Activated T-cell treated with anti-CD3 and anti-CD28 coated beads for 4 hours (primary cell): ENCODE measurements around the gene CACNA1F.
"Not testable (repeated sequence)": the region's sequence is repeated elsewhere in the genome, so short reads cannot be mapped to it uniquely, and the experiment has no call there.

Experiments
- DNase-seq: peaks from one replicate; pipeline ENCODE4 v3.0.0-alpha.2; 2020

The CACNA1F gene

DNA sequence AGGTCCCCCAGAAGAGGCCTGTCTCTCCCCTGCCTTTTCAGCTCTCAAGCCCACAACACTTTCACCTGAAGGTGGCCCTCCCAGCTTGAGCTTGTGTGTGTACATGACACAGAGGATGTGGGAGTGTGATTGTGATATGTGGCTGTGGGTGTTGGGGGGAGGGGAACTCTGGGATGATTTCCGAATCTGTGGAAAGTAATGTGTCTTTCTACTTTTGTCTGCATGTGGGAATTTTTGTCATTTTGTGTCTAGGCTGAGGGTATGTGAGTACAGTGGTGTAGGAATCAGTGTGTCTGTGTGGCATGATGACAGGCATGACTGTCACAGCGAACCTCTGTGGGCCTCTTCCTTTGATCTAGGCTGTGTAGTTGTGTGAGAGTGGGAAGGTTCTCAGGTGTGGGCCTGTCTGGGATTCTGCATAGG, 39.6 kb downstream of the CACNA1F start:
- no peak for DNase-seq

DNA sequence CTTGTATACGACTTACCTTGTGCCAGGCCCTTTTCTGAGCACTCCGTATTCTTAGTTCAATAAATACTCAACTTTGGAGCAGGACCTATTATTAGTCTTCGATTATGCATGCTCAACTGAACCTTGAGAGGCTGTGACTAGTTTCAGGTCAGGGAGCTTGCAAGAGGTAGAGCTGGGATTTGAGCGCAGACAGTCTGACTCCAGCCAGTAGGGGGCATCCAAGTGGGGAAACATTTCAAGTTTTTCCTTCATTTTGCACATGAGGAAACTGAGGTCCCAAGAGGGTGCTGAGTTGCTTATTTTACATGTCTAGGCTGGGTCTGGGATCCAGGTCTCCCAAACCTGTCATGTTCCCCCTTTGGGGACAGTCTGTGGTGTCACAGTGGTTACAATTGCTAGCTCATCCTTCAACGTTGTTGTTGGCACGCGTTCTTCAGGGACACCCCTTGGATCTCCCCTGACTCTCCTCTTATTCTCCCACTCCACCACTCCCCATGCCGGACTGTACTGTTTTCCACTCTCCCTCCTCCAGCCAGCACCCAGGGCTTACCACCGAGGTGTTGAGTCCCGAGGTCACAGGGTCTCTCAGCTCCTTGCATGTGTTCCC, 40.3 kb downstream of the CACNA1F start:
- DNase-seq: no peak

DNA sequence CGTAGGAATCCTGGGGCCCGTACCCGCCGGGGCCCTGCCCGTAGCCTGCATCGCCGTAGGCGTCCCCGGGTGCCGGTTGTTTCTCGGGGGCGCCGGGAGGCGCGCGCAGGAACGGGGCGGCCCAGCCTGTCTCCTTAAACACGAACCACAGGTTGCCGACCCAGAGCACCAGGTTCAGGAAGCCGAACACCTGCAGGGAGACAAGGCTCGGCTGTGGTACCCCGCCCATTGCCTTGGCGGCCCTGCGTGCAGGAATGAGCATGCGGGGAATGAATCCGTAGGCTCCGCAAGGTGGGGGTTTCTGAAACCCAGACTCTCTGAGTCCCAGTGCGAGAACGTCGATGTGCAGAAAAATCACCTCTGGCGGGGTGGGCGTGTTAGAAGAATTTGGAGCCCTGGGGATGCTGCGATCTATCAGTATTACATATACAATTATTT, 41.5 kb downstream of the CACNA1F start:
- DNase-seq: no peak

DNA sequence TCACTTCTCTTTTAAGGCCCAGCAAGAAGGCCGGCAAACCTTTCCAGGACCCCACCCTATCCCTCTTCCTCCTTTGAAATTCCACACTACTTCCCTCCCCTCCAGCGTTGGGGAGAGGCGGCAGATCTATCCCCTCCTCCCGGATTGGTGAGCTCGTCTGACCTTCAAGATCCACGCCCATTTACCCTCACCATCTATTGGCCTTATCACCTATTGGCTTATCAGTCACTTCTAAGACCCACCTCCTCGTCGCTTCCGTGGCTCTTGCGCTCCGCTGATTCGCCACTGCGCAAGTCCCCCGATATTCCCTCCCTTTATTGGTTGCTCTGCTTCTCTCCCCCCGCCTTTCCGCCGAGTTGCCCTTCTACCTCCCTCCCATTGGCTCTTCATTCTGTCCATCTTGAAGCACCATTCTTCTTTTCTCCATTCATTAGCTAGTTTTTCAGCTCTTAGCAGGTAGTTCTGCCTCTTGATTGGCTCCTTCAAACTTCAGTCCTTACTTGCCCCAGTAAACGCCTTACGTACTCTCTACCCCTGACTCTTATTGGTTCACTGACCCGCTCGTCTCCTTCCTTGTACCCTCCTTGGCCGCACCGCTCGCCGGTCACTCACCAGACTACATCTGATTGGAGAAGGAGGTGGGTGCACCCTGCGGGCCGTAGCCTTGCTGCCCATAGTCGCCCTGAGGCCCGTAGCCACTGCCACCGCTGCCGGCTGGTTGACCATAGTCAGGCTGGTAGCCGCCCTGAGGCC, 42.1 kb downstream of the CACNA1F start:
- peak; percentile 62 for DNase-seq

DNA sequence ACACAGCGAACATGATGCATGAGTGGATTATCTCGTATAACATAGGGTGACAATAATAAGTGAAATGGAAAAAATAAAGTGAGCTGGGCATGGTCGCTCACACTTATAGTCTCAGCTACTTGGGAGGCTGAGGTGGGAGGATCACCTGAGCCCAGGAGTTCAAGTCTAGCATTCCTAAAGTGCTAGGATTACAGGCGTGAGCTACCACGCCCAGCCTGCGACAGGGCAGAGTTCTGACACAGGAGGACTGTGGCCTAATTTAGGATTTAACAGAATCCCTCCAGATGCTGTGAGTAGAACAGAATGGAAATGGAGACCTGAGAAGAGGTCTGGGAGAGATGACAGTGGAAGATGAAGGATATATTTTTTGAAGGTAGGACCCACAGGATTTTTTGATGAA, 43.5 kb downstream of the CACNA1F start:
- no peak for DNase-seq

DNA sequence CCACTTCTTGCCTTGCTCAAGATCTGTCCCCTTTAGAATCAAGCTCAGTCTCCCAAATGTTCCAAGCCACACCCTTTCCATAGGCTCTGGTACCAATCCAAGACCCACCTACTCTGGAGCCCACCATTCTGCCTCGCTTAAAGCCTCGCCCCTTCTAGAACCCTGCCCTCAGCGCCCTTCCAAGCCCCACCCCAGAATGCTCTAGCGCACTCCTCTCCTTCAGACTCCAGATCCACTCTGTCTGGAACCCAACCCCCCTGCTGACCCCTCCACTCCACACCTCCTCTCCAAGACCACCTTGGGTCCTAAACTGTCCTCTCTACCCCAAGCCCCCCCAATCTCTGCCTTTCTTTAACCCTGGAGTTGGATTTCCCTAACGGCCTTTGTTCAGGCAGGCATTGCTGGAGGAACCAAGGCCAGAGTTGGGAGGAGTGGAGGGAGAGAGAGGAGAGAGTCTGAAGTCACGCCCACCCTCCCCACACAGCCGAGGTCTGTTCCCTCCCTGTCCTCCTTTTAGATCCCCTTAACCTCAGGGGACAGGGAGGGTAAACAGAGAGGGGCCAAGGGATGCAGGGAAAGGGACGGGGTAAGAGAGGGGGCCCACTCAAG, 44.6 kb downstream of the CACNA1F start:
- DNase-seq: no peak

DNA sequence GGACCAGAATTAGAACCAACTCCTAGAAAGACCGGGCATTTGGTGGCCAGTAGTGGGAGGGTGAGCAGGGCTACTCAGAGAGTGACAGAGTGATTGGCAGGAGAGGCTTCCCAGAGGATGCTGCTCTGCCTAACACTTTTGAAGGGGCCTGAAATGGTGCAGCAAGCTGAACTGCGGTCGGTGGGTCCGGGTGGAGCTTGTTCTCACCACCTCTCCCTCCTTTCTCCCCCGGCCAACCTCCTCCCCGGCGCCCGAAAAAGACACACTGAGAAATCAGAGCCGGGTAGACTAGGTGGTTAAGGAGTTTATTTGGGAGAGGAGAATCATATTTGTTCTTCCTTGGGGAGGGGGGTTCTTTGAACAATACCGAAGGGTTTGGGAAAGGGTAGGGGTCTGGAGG, 45.6 kb downstream of the CACNA1F start:
- no peak for DNase-seq

DNA sequence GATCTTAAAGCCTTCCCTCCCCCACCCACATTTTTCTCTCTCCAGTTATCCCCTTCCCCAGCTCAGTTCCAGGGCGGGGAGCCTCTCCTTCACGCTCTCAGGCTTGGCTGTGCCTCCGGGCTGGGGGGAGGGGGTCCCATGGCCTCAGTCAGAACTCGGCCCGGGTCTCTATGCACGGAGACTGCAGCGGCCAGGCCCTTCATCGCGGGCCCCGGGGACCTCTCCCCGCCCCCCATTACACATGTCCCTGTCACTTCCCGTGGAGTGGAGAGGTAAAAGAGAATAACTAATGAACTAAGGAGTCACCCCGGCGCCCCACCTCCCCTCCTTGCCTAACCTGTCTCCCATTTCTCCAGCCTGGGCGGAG, 46.1 kb downstream of the CACNA1F start:
- no peak for DNase-seq

DNA sequence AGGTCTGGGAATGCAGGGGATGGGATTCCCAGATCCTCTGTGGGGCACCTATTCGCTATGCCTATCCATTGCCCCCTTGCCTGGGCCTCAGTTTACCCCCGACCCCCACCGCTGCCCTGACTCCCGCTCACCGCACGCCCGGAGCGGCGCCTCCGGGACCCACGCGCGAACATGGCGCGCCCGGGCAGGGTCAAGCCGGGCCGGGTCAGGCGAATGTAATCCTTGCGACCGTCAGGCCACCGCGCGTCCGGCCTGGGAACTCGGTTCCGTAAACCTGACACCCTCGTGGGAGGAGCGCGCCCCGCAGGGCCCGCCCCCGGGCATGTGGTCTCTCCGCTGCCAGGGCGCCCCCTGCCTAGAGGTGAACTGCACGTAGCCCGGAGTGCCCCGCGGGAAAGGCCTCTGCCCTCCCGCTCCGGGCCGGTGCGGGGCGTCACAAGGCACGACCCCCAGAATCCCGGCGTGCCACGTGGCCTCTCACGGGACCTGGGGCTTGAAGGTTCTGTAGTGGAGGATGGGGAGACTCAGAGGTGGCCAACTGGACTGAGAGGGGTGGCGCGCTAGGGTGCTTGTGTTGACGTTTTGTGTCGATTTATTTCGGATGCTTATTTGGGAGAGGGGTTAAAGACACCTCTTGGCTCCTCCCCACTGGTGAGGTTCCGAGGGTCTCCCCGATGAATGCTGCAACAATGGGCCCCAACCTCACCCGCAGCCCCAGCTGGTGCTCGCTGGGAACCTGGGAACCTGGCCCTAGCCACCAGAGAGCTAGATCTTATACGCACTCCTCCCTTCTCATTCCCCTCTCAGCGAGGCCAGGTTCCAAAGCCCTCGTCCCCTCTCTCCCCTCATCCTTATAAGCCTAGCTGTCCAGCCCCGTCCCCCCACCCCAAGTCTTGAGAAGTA, 46.8 kb downstream of the CACNA1F start, which contains the start of gene PRICKLE3:
PRICKLE3 (minus strand) TSS at position 249 of the 903 bp plus-strand sequence; CDS start at position 173, 76 bp downstream.
- DNase-seq: peak; percentile 57

DNA sequence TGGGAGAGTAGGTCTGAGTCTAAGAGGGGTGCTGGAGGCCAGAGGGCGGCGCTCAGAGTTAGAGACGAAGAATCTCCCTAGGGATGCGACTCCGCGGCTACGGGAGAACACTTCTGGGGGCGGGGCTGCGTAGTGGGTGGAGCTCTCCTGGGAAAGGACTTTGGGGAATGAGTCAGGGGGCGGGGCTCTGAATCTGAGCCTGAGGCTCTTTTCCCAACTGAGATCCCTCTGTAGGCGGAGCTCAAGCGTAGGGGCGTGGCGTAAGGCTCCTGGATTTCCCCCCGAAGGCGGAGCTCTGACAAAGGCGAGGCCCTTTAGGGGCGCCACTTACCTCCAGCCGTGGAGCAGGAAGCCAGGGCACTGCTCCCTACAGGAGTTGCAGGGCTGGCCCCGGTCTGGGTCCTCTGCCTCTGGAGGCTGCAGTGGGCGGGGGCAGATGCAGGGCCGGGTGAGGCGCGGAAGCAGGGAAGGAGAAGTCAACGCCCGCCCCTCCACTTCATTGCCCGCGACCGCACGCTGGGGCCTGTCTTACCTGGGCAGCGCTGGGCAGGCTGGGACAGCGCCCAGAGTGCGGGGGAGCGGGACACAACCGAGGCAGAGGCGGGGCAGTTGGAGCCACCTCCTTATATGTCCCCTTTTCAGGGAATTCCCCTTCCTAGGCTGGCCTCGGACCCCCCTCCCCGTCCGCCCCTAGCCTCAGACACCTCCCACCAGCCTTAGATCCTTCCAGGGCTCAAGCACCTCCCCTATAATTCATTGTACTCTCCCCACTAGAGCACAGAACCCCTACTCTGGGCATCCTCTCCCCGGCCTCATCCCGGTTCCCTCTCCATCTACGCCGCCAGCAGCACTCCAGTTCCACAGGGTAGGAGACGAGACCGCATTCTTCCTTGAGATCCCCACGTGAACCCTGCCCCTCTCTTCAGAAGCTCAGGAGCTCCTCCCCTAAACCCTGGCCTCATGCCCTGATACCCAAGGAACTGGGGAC, 48.6 kb downstream of the CACNA1F start:
- DNase-seq: no peak

DNA sequence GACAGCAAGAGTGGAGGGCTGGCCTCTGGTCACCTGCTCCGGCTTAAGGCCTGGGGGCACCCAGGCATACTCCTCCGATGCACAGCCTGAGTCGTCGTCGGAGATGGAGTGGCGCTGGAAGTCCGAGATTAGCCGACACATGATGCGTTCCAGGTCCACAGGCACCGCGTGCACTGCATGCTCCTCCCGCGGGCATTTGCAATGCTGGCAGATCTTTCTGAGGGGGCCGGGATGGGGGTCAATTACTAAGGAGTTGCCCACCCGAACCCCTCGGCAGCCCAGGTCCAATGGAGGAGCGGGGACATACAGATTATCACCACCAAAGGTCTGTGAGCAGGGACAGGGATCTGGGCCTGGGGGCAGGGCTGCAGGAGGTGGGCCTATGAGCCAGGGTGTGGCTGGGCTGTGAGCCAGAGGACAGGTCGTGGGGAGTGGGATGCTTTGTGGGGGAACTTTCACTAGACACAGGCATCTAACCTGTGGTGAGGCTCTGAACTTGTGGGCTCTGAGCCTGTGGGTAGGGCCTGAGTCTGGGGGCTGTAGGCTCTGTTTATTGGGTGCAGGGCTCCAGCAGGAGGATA, 49.3 kb downstream of the CACNA1F start:
- DNase-seq: no peak

DNA sequence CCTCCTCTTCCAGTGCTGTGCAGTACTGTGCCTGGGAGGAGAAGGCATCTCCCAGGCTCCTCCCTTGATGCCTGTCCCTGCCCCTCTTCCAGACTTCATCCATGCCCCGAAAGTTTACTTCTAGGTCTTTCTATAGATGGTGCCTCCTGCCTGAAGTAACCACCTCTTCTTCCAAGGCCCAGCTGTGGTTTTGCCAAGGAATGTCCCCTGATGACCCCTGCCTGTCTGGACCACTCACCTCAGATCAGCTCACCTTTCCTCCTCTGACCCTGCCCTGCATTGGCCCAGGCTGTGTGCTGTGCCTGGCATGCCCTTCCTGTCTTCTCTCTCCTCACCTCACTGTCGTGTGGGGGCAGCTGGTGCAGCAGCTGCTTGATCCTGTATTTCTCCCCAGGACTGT, 53.8 kb downstream of the CACNA1F start:
- DNase-seq: no peak

DNA sequence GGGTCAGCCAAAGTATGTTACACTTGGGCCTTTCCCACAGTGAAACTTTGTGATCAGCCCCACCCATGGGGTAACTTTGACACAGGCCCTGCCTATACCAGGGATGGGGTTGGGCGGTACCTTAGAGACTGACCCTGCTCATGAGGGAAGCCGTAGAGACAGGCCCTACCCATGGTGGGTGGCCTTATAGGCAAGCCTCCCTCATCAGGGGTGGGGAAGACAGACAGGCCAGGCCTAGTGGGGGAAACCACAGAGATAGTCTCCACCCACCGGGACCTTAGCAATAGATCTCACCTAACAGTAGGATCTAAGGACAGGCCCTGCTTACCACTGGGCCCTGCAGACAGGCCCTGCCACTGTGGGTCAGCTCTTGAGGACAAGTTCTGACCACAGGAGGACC, 54.6 kb downstream of the CACNA1F start:
- no peak for DNase-seq

DNA sequence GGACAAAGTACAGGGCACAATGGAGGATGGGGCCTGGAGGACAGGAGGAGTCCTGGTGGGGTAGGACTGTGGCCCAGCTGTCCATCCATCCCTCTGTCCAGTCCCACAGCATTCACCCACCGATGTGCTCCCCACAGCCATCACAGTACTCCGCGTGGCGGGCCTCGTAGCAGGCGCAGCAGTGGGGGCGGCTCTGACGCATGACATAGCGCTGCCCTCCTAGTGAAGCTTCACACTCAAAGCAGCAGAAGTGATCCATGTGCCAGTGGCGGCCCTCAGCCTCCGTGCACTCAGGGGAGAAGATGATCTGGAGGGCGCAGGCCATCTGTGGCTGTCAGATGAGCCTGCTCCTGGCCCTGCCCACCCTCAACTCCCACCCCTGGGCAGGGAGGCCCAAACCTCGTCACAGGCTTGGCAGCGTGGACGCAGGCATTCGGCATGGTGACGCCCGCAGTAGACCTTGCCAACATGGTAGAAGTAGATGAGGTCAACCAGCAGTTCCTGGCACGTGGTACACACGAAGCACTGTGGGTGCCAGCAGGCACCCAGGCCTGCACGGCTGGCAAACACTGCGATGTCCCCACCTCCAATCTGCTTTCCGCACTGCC, 55.2 kb downstream of the CACNA1F start:
- no peak for DNase-seq

DNA sequence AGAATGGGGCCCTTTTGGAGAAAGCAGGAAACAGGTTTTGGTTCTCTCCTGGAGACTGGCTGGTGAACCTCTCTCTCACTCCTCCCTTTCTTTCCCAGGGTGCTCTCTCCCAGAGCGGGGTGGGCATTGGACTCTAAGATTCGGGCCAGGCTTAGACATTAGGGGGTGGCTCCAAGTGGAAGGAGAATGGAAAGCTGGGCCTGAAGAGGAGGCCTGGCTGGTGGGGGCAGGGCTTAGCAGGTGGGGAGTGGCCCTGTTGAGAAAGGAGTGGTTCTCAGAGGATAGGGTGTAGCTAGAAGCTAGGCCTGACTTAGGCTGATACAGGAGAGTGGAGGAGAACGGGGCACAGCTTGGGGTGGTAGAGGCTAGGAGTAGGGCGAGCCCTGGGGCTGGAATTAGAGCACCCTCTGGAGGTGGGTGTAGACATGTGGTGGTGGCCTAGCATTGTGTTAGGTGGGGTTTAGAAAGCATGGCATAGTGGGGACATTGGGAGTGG, 55.8 kb downstream of the CACNA1F start:
- no peak for DNase-seq

DNA sequence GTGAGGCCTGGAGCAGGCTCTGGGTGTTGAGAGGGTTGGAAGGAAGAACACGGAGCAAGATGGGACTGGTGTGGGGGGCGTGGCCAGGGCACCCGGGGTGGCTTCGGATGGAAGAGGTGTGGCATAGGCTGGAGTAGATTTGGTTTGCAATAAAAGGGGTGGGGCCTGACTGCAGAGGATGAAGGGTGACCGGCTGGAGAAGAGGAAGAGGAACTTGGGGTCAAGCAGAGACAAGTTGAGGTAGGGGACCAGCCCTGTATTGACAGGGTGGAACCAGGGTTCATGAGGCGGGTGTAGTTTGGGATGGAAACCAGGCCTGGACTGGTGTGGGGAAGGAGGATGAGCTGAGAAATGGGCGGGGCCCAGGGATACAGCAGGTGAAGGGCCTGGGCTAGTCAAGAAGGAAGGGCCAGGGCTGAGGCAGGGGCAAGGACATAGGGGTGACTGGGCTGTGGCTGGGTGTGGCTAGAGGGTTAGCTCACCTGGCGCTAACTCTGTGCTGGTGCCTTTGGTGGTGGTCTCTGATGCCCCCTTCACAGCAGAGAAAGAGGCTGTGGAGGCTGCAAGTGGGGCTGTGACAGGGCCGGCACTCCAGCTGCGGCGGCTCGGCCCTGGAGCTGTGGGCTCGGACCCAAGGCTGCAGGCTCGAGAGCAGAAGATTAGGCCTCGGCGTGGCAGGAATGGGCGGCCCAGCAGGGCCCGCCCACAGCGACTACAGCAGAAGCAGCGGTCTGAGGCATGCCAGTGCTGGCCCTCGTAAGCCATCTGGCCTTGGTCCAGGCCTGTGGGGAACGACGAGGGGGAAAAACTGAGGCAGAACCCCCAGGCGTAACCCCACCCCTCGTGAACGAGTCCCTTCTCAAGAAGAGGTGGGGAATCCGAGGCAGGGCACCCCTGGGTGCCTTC, 56.5 kb downstream of the CACNA1F start:
- DNase-seq: no peak

DNA sequence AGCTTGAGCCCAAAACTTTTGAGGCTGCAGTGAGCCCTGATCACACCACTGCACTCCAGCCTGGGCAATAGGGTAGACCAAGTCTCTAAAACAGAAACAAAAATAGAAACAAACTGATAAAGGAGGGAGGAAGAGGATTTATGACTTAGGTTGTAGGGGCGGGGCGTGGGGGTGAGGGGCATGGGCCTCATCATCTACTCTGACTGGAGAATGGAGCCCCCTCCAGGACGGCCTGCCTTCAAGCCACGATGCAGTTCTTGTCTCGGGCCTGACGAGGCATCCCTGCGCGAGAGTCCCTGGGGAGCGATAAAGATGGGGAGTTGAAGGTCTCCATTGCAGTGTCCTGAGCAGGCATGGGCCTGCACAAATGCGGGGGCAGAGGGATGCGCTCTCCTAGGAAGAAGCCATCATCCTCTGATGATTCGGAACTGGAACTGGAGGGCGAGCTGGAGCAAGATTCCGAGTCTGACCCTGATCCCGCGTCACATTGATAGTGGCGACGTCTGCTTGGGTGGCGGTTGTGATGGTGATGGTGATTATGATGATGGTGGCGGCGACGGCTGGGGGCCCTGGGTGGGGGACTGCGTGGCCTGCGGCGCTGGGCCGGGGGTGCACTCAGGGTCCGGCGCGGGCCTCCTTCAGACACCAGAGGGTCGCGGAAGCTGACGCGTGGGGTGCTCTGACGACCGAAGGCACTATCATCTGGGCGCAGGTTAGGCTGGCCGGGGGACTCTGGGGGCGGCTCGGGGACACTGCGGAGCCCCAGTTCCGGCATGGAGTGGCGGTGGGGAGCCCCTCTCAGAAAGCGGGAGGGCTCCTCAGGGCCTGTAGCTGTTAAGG, 57.5 kb downstream of the CACNA1F start:
- DNase-seq: no peak

DNA sequence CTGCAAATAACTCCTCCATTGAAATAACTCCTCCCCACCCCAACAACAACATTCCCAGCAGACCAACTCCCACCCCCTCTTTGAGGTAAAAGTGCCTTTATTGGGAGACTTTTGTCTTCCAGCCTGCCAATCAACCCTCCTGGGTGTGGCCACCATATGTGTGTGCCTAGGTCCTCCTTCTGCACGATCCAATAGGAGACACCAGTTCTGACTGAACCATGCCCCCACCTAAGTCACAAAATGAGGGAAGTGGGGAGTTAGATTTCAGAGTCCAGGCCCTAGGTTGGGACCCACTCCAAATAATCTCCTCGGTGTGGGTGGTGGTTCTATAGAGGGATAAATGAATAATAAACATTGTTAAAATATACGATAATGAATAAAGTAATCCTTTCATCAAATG, 58.4 kb downstream of the CACNA1F start:
- DNase-seq: no peak

DNA sequence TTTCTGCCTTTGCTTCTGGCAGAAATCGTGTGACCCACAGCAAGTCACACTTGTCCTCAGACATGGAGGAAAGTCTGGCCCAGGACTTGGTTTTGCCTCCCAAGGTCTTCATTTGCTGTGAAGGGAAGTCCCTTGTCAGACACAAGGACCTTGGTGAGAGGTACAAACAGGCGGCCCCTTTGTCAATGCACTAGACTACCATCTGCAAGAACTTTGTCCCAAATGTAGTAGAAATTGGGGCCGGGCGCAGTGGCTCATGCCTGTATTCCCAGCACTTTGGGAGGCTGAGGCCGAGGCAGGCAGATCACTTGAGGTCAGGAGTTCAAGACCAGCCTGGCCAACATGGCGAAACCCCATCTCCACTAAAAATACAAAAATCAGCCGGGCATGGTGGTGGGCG, 59.6 kb downstream of the CACNA1F start:
- DNase-seq: not testable (repeated sequence)
